K562 (cell line): ENCODE measurements around the gene ENTREP3. TPM values are rescaled to one million over a fixed set of nuclear protein-coding genes. Genes with fewer than 3 reads are reported as not detected.

Experiments
- ATF3 ChIP-seq, 2 experiments: fragments of 450-650 bp in 1 of 2; sonication (generic) in 1 of 2; formaldehyde crosslinking in 1 of 2; IDR thresholded peaks in 1 of 2; conservative IDR thresholded peaks in 1 of 2; 2 replicates each; pipeline versions ENCODE4 v1.6.1 to v1.8.1; 2016 to 2023; ENCODE audit warnings: mild to moderate bottlenecking in 2 of 2, moderate library complexity in 2 of 2, inconsistent platforms in 1 of 2, missing genetic modification reagents in 1 of 2
- CHAMP1 ChIP-seq: fragments of 450-650 bp; IDR thresholded peaks from 2 replicates; pipeline ENCODE4 v1.6.1; 2016; ENCODE audit warnings: mild to moderate bottlenecking
- DIDO1 ChIP-seq: fragments of 450-650 bp; IDR thresholded peaks from 2 replicates; pipeline ENCODE4 v1.6.1; 2016; ENCODE audit warnings: low read depth, missing biosample characterization, missing genetic modification characterization
- ELK3 ChIP-seq: fragments of 450-650 bp; formaldehyde crosslinking; IDR thresholded peaks from 2 replicates; pipeline ENCODE4 v1.4.0; 2020; ENCODE audit warnings: mild to moderate bottlenecking
- ESRRB ChIP-seq: fragments of 250-450 bp; sonication (Bioruptor Pico); IDR thresholded peaks from 2 replicates; pipeline ENCODE4 v1.5.0; 2020; ENCODE audit warnings: mild to moderate bottlenecking, moderate library complexity, borderline replicate concordance
- FUS ChIP-seq: fragments of 200-400 bp; formaldehyde crosslinking; optimal IDR thresholded peaks from 2 replicates; pipeline ENCODE3; 2017; ENCODE audit warnings: low read depth, low read length
- HDAC1 ChIP-seq, 2 experiments: fragments of 450-650 bp; IDR thresholded peaks; 2 replicates each; pipeline ENCODE4 v1.6.1; 2016 to 2017; ENCODE audit warnings: inconsistent platforms in 1 of 2, mild to moderate bottlenecking in 1 of 2, moderate library complexity in 1 of 2
- KDM1A ChIP-seq, 2 experiments: fragments of 450-650 bp; IDR thresholded peaks; 2 replicates each; pipeline ENCODE4 v1.6.1; 2016; ENCODE audit warnings: mild to moderate bottlenecking in 2 of 2
- KLF6 ChIP-seq: fragments of 250-450 bp; sonication (Bioruptor Pico); IDR thresholded peaks from 2 replicates; pipeline ENCODE4 v1.4.0; 2020; ENCODE audit warnings: mild to moderate bottlenecking, moderate library complexity, borderline replicate concordance
- MIER1 ChIP-seq: fragments of 450-650 bp; IDR thresholded peaks from 2 replicates; pipeline ENCODE4 v1.6.1; 2016; ENCODE audit warnings: antibody characterized with exemption, mild to moderate bottlenecking, low read depth
- MTF1 ChIP-seq: fragments of 250-450 bp; sonication (Bioruptor Pico); IDR thresholded peaks from 2 replicates; pipeline ENCODE4 v1.9.0; 2021; ENCODE audit warnings: moderate library complexity, mild to moderate bottlenecking, inconsistent platforms, borderline replicate concordance
- MYNN ChIP-seq, 2 experiments: sonication (generic); formaldehyde crosslinking in 1 of 2; IDR thresholded peaks; 2 replicates each; pipeline versions ENCODE4 v1.5.0 to v1.6.1; 2016 to 2020; ENCODE audit warnings: antibody characterized with exemption in 1 of 2, missing genetic modification reagents in 1 of 2
- NCOA4 ChIP-seq: fragments of 450-650 bp; IDR thresholded peaks from 2 replicates; pipeline ENCODE4 v1.6.1; 2018; ENCODE audit warnings: mild to moderate bottlenecking; ENCODE audit not compliant: partially characterized antibody
- SMARCB1 ChIP-seq: IDR thresholded peaks from 2 replicates; pipeline ENCODE4 v1.6.1; 2011; ENCODE audit warnings: improper control_type of control experiment, low read depth; ENCODE audit not compliant: insufficient read length
- SMC3 ChIP-seq: conservative IDR thresholded peaks from 2 replicates; pipeline ENCODE4 v1.6.1; 2011; ENCODE audit warnings: low read depth, low read length, improper control_type of control experiment; ENCODE audit not compliant: insufficient read depth
- TARDBP ChIP-seq: fragments of 450-650 bp; IDR thresholded peaks from 2 replicates; pipeline ENCODE4 v1.6.1; 2016
- TGIF2 ChIP-seq: sonication (generic); formaldehyde crosslinking; IDR thresholded peaks from 2 replicates; pipeline ENCODE4 v1.8.1; 2022; ENCODE audit warnings: mild to moderate bottlenecking, missing genetic modification reagents, moderate library complexity
- ZBTB2 ChIP-seq: fragments of 450-650 bp; IDR thresholded peaks from 2 replicates; pipeline ENCODE4 v1.6.1; 2016; ENCODE audit warnings: antibody characterized with exemption
- ZC3H4 ChIP-seq: sonication (generic); formaldehyde crosslinking; IDR thresholded peaks from 2 replicates; pipeline ENCODE4 v1.9.0; 2021; ENCODE audit warnings: missing genetic modification reagents, borderline replicate concordance
- ZFPM2 ChIP-seq: fragments of 250-450 bp; sonication (Bioruptor Pico); IDR thresholded peaks from 2 replicates; pipeline ENCODE4 v1.5.1; 2022; ENCODE audit warnings: mild to moderate bottlenecking
- ZNF274 ChIP-seq: IDR thresholded peaks from 2 replicates; pipeline ENCODE4 v1.6.1; 2011; ENCODE audit warnings: low read depth, mild to moderate bottlenecking, low read length, moderate library complexity, borderline replicate concordance
- ZNF282 ChIP-seq: sonication (generic); formaldehyde crosslinking; IDR thresholded peaks from 2 replicates; pipeline ENCODE4 v1.8.1; 2023; ENCODE audit warnings: missing genetic modification reagents
- ZNF717 ChIP-seq: fragments of 250-450 bp; sonication (Bioruptor Pico); IDR thresholded peaks from 2 replicates; pipeline ENCODE4 v1.5.0; 2021
- polyA plus RNA-seq, 8 experiments: library from polyadenylated mRNA; depleted of rRNA in 4 of 8; stranded (reverse) in 5 of 8; unstranded in 3 of 8; fragments of >200 nt; fragmentation: Nextera tagmentation in 2 of 8; fragmentation: Illumina TruSeq in 1 of 8; extraction: Ambion mirVana in 2 of 8; extraction: Trizol in 1 of 8; gene quantifications; 2 replicates each; pipeline versions ENCODE4 v1.2.1 to v1.2.3, GENCODE V29; 2011 to 2014; ENCODE audit warnings: inconsistent platforms in 1 of 8, missing spikeins in 1 of 8
- total RNA-seq, 7 experiments: library from RNA; depleted of rRNA in 6 of 7; stranded (reverse); fragments of >200 nt in 6 of 7; fragmentation: Illumina TruSeq in 2 of 7; extraction: Trizol in 2 of 7; gene quantifications; 2 replicates each; pipeline versions ENCODE4 v1.2.1 to v1.2.3, GENCODE V29; 2011 to 2021; ENCODE audit warnings: low replicate concordance in 1 of 7

The ENTREP3 gene
- total and polyA plus RNA-seq, 9 of the 15 experiments (the other 6 are each of a cell fraction or from before 2014, with no cell fraction given), result 1.9 to 41.8 (median 5.9) TPM

- TF ChIP-seq ATF3 (IDR thresholded peaks at IDR 0.05) (no peak), ATF3 (CRISPR knock-in tag; conservative IDR thresholded peaks at IDR 0.05) (0 out of 2 replicates have a peak, but pooled peaks have one; percentile 24), ZNF282 (CRISPR knock-in tag) (no peak), ZNF274 (no peak), ELK3 (CRISPR knock-in tag) (peak; percentile 84; the same call in 1 of the 2 replicates), ZBTB2 (peak; percentile 74), MTF1 (CRISPR knock-in tag) (no peak), DIDO1 (tag) (no peak), TGIF2 (CRISPR knock-in tag) (peak; percentile 86; the same call in 1 of the 2 replicates), ZFPM2 (peak; percentile 25; the same call in 1 of the 2 replicates), NCOA4 (no peak), HDAC1 (IDR thresholded peaks at IDR 0.05) (peak; percentile 44 to 95; a peak in 3 of 4 replicates), FUS (no peak), ZC3H4 (no peak), TARDBP (no peak), KDM1A (IDR thresholded peaks at IDR 0.05) (no peak), SMARCB1 (no peak), ESRRB (peak; percentile 82; the same call in 1 of the 2 replicates), KLF6 (CRISPR knock-in tag) (no peak), MIER1 (no peak), SMC3 (no peak), CHAMP1 (no peak), MYNN (IDR thresholded peaks at IDR 0.05) (peak; percentile 37), MYNN (CRISPR knock-in tag; IDR thresholded peaks at IDR 0.05) (no peak), ZNF717 (peak; percentile 69; the same call in 1 of the 2 replicates)
Observed at GRCh38 chr1:155261852-155262673, 6.8 kb upstream of the ENTREP3 start, which contains the start of gene SCAMP3 (continued).
